ENCODE results near the gene MMP17. TPM values are rescaled to one million over a fixed set of nuclear protein-coding genes. Genes with fewer than 3 reads are reported as not detected.
"Not testable (repeated sequence)": the region's sequence is repeated elsewhere in the genome, so short reads cannot be mapped to it uniquely, and the experiment has no call there.

Gene MMP17
- polyA plus RNA-seq, 1 donor from 2014 or later, result 3.4 TPM

DNA sequence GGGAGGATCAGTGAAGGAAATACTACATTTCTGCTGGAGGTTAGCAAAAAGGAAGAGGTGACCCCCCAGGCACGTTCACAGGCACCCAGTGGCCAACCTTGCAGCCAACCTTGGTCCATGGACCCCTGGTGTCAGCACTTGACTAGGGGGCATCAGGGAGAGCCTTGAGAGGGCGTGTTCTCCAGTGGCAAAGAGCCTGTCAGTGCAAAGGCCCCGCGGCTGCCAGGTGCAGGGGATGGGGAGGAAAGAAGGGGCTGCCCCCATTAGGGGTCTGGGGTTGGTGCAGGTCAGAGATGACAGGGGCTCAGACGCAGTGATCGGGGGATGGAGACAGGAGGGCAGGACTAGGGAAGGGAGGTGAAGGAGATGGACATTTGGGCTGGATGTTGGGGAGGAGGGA lies 43.5 kb downstream of the MMP17 start:
- H3K4me3 Mint-ChIP-seq, result no peak overlapping the region
- no peaks in the 10 kb centered on the region for H3K4me1 Mint-ChIP-seq
- no peak overlapping the region for H3K27ac Mint-ChIP-seq
- H3K36me3 Mint-ChIP-seq, result no peaks in the 10 kb centered on the region
- peaks cover 0 to 3% (median 2%) of the 10 kb centered on the region in 3 donors for H3K9me3 Mint-ChIP-seq
- H3K27me3 Mint-ChIP-seq, result peaks cover 2% of the 10 kb centered on the region

DNA sequence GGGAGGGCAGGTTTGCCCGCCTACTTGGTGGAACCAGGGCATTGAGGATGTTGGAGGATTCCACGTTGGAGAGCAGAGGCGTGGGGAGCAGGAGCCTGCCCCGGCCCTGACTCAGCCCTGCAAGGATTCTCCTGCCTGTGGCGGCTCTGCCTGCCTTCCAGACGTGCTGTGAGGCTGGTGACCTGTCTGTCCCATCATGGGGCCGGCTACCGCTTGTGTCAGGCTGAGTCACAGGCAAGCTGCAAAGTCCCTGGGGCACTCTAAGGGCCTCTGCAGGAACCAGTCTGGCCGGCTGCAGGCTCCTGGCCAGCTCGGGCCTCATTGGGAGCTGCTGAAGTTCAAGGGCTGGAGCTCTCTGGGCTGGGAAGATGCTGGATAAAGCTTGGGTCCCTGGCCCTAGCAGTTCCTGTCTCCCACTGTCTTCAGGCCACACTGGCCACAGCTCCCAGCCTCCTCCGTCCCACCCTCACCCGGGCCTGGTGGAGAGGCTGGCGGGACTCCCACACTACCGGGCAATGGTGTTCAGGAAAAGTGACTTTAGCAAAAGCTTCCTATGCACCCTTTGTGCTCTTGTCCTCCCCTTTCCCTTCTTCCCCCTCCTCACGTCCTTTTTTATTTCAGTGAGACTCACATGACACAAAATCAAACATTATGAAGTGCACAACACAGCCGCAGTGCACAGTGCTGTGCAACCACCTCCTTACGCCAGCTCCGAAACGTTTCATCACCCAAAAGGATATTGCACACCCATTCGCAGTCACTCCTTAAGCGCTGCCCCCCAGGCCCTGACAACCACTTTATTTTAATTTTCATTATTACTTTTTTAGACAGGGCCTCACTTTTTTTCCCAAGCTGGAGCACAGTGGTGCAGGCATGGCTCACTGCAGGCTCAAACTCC lies 44.2 kb downstream of the MMP17 start:
- Mint-ChIP-seq H3K4me1 (no peaks in the 10 kb centered on the region), H3K9me3 (peaks cover 0 to 3% (median 2%) of the 10 kb centered on the region in 3 donors), H3K36me3 (no peaks in the 10 kb centered on the region), H3K4me3 (no peak overlapping the region), H3K27ac (no peak overlapping the region), H3K27me3 (peaks cover 2% of the 10 kb centered on the region)

GRCh38 chr12:131873293-131873692 lies 45.1 kb downstream of the MMP17 start:
- no peak overlapping the region for H3K27ac Mint-ChIP-seq
- H3K4me3 Mint-ChIP-seq, result no peak overlapping the region
- H3K27me3 Mint-ChIP-seq, result peaks cover 2% of the 10 kb centered on the region

DNA sequence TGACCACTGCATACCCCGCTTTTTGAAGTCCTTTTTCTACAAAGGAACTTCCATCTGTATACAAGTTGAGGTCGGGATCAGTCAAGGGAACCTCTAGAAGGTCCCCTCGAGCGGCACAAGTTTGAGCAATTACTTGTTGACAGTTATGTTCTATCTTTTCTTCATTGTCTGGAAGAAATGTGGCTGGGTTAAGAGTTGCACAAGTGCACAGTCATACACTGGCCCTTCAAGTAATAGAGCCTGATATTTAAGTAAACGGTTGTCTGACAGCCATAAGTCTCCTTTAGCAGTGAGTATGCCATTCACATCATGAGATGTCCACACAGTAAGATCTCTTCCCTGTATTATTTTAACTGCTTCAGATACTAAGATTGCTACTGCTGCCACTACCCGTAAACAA lies 46.8 kb downstream of the MMP17 start:
- not testable (repeated sequence) for H3K4me3 Mint-ChIP-seq, H3K9me3 Mint-ChIP-seq, H3K27ac Mint-ChIP-seq, H3K36me3 Mint-ChIP-seq, H3K27me3 Mint-ChIP-seq, H3K4me1 Mint-ChIP-seq

More at GRCh38 chr12:131873293-131873692, 45.1 kb downstream of the MMP17 start:
- H3K36me3 Mint-ChIP-seq, result no peaks in the 10 kb centered on the region
- no peaks in the 10 kb centered on the region for H3K4me1 Mint-ChIP-seq
- peaks cover 0 to 3% (median 2%) of the 10 kb centered on the region in 3 donors for H3K9me3 Mint-ChIP-seq

GRCh38 chr12:131877216-131877615 lies 49.0 kb downstream of the MMP17 start:
- H3K36me3 Mint-ChIP-seq, H3K27me3 Mint-ChIP-seq, H3K9me3 Mint-ChIP-seq, H3K27ac Mint-ChIP-seq, H3K4me3 Mint-ChIP-seq, H3K4me1 Mint-ChIP-seq: not testable (repeated sequence)

GRCh38 chr12:131878436-131878835 lies 50.2 kb downstream of the MMP17 start:
- not testable (repeated sequence) for H3K36me3 Mint-ChIP-seq, H3K4me1 Mint-ChIP-seq, H3K27ac Mint-ChIP-seq, H3K9me3 Mint-ChIP-seq, H3K4me3 Mint-ChIP-seq
- peaks cover 12% of the 10 kb centered on the region for H3K27me3 Mint-ChIP-seq

DNA sequence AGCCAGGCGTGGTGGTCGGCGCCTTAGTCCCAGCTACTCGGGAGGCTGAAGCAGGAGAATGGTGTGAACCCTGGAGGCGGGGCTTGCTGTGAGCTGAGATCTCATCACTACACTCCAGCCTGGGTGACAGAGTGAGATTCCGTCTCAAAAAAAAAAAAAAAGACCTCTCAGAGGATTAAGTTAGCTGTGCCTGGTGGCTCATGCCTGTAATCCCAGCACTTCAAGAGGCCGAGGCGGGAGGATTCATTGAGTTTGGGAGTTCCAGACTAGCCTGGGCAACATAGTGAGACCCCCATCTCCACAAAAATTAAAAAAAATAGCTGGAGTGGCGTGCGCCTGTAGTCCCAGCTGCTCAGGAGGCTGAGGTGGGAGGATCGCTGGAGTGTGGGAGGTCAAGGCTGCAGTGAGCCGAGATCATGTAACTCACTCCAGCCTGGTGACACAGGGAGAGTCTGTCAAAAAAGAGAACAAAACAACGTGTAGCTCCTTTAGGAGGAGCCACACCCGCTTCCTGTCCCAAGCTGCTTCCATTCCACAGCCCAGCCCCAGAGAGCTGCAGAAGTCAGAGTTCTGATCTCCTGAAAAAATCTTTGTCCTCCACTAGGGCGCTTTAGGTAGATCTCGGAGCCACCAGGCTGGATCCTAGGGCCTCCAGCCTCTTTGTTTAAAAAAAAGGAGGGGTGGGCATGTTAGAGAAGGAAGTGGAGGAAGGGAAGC lies 54.8 kb downstream of the MMP17 start:
- peaks cover 0 to 6% (median 2%) of the 10 kb centered on the region in 3 donors for H3K9me3 Mint-ChIP-seq
- H3K4me3 Mint-ChIP-seq, result no peak overlapping the region
- H3K27me3 Mint-ChIP-seq, result peaks cover 10% of the 10 kb centered on the region
- H3K27ac Mint-ChIP-seq, result no peak overlapping the region
- no peaks in the 10 kb centered on the region for H3K36me3 Mint-ChIP-seq
- H3K4me1 Mint-ChIP-seq, result peaks cover 0 to 6% (median 2%) of the 10 kb centered on the region in 3 donors

DNA sequence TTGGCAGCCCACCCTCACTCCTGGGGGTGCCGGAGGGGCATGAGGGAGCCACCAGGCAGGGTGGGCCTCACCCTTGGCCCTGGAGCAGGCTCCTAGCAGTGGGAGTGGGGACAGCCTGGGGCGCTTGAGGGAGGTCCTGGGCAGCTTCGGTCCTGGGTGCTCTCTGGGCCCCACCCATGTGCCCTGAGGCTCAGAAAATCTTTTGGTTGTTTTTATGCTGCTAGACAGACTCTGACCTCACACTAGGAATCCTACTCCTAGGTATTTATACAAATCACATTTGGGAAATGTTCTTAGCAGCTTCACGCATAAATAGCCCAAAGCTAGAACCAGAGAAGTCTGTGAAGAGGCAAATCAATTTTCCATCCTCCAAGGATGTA lies 55.3 kb downstream of the MMP17 start:
- peaks cover 0 to 6% (median 2%) of the 10 kb centered on the region in 3 donors for H3K9me3 Mint-ChIP-seq
- no peak overlapping the region for H3K4me3 Mint-ChIP-seq
- no peak overlapping the region for H3K27ac Mint-ChIP-seq
- H3K27me3 Mint-ChIP-seq, result peaks cover 10% of the 10 kb centered on the region
- peaks cover 0 to 6% (median 2%) of the 10 kb centered on the region in 3 donors for H3K4me1 Mint-ChIP-seq
- no peaks in the 10 kb centered on the region for H3K36me3 Mint-ChIP-seq

- H3K4me3 Mint-ChIP-seq, H3K27ac Mint-ChIP-seq, H3K36me3 Mint-ChIP-seq, H3K4me1 Mint-ChIP-seq, H3K9me3 Mint-ChIP-seq: not testable (repeated sequence)
- H3K27me3 Mint-ChIP-seq, result peaks cover 10% of the 10 kb centered on the region
Measured at GRCh38 chr12:131885076-131885475, 56.9 kb downstream of the MMP17 start.

GRCh38 chr12:131885543-131886057 lies 57.4 kb downstream of the MMP17 start:
- Mint-ChIP-seq H3K27ac (no peak overlapping the region), H3K27me3 (peaks cover 10% of the 10 kb centered on the region), H3K4me1 (peaks cover 2 to 7% (median 7%) of the 10 kb centered on the region in 3 donors), H3K36me3 (no peaks in the 10 kb centered on the region), H3K9me3 (peaks cover 0 to 6% (median 2%) of the 10 kb centered on the region in 3 donors), H3K4me3 (no peak overlapping the region)

DNA sequence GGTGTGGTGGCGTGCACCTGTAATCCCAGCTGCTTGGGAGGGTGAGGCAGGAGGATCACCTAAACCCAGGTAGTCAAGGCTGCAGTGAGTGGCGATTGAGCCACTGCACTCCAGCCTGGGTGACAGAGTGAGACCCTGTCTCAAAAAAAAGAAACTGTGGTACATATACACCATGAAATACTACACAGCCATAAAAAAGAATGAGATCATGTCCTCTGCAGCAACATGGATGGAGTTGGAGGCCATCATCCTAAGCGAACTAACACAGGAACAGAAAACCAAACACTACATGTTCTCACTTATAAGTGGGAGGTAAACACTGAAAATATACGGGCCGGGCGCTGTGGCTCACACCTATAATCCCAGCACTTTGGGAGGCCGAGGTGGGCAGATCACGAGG lies 63.5 kb downstream of the MMP17 start:
- not testable (repeated sequence) for H3K4me1 Mint-ChIP-seq, H3K36me3 Mint-ChIP-seq, H3K9me3 Mint-ChIP-seq, H3K27ac Mint-ChIP-seq, H3K27me3 Mint-ChIP-seq
- H3K4me3 Mint-ChIP-seq, result peak overlapping the region in 1 of 4 donors; percentile 75

DNA sequence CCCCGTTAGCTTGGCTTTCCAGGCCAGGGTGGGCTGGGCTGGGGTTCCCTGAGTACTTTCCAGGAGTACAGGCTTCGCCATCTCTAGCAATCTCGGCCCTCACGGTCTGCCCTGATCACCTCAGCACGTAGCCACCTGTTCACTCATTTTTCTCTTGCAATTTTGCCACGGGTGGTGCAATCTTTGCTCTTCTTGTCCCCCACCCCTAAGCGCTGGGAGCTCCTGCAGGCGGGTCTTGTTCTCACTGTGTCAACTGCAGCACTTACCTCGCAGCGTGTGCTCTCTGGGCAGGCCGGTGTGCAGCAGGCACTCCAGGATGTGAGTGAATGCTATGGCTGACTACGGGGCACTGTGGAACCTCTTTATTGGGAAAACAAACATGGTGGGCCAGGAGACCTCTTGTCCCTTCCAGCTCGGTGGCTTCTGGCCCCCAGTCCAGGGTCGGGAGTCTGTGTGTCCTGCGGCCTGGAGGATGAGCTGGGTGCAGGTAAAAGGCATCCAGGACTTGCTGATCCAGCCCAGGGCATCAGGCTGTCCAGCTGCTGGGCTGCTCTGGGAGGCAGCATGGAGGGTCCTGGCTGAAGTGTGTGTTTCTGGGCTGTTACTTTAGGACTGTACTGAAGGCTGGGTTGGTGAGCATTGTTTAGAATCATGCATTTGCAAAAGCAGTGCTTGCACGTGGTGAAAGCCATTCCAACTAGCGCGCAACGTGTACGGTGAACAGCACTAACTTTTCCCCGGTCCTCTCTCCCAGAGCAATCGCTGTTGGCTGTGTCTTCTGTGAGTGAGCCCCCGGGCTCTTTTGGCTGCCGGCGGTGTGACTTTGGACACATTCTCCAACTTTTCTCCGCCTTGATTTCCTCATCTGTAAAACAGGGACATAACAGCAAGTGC lies 64.8 kb downstream of the MMP17 start:
- H3K27me3 Mint-ChIP-seq, result no peaks in the 10 kb centered on the region
- H3K36me3 Mint-ChIP-seq, result no peaks in the 10 kb centered on the region
- H3K27ac Mint-ChIP-seq, result peak overlapping the region in 2 of 3 donors; percentile 13 to 21
- H3K4me3 Mint-ChIP-seq, result peak overlapping the region in 2 of 4 donors; percentile 46 to 55
- no peaks in the 10 kb centered on the region for H3K9me3 Mint-ChIP-seq
- H3K4me1 Mint-ChIP-seq, result peaks cover 4 to 7% (median 5%) of the 10 kb centered on the region in 3 donors

DNA sequence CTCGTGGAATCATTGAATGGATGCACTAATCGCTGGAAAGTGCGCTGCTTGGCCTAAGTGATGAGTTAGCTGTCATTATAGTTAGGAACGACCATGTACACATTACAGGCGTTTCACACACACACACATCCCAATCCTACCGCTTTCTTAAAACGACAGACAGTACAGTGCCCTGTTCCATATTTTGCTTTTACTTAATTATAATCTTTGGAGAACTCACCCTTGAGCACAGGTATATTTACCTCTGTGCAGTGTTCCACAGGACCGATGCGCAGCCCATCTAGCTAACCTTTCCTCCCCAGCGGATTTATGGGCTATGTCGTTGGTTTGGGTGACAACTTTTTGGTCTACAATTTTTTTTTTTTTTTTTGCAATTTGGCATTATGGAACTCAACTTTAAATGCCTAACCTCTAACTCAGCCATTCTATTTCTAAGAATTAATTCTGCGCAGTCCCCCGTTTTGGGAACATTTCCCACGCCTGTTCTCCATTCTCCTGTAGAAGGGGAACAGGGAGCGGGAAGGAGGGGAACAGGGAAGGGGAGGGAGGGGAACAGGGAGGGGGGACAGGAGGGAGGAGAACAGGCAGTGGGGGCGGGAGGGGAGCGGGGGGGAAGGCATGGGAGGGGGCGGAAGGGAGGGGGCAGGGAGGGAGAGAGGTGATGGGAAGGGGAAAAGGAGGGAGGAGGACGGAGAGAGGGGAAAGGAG lies 65.6 kb downstream of the MMP17 start:
- peaks cover 4 to 7% (median 5%) of the 10 kb centered on the region in 3 donors for H3K4me1 Mint-ChIP-seq
- peak overlapping the region; percentile 13 to 27 (median 21) for H3K27ac Mint-ChIP-seq
- H3K9me3 Mint-ChIP-seq, result no peaks in the 10 kb centered on the region
- no peaks in the 10 kb centered on the region for H3K27me3 Mint-ChIP-seq
- H3K4me3 Mint-ChIP-seq, result peak overlapping the region; percentile 27 to 79 (median 50)
- peaks cover 2% of the 10 kb centered on the region for H3K36me3 Mint-ChIP-seq

GRCh38 chr12:131894313-131894860 lies 66.2 kb downstream of the MMP17 start, which contains the start of gene ULK1:
Gene ULK1 (plus strand): TSS chr12:131894622. CDS start chr12:131895002, 380 bp downstream.
- Mint-ChIP-seq H3K36me3 (peaks cover 2% of the 10 kb centered on the region), H3K27ac (peak within 1 kb of the TSS; percentile 39 to 89 (median 86)), H3K4me3 (peak within 1 kb of the TSS; percentile 82 to 95 (median 90)), H3K9me3 (no peaks in the 10 kb centered on the region), H3K4me1 (peaks cover 3 to 5% (median 4%) of the 10 kb centered on the region in 3 donors), H3K27me3 (no peaks in the 10 kb centered on the region)

Measured in IgD-negative memory B cell (primary cell).